GM12878 (cell line): Measurements from ENCODE around the gene ACVR1B. TPM values are rescaled to one million over a fixed set of nuclear protein-coding genes. Genes with fewer than 3 reads are reported as not detected.

Experiments used
- ATAC-seq: fragments of 200-7000 bp; cut with Tn5 transposase; 3 replicates; pipeline ENCODE4 v1.9.1; 2020; ENCODE audit warnings: mild to moderate bottlenecking, moderate library complexity
- BruUV-seq: library from RNA; stranded (reverse); fragments of 400-500 nt; replicated peaks from 2 replicates; lab custom pipeline; 2021; lab: Mats Ljungman, UMichigan
- CTCF ChIA-PET: fragments of 300-600 bp; sonication (Branson Sonifier 250); formaldehyde crosslinking; extraction: SDS; loops from one replicate; lab custom pipeline; 2021; ENCODE audit warnings: inconsistent platforms; lab: Yijun Ruan, JAX
- POLR2A ChIA-PET: fragments of 350-600 bp; formaldehyde crosslinking; extraction: SDS; loops from one replicate; lab custom pipeline; 2021; ENCODE audit warnings: inconsistent platforms; lab: Charles Lee
- RAD21 ChIA-PET: fragments of 300-600 bp; sonication (Branson Sonifier 250); formaldehyde crosslinking; loops from one replicate; lab custom pipeline; 2023; ENCODE audit warnings: antibody characterized with exemption; ENCODE audit not compliant: unreplicated experiment; lab: Charles Lee
- SMC1A ChIA-PET: fragments of 300-600 bp; sonication (Branson Sonifier 250); formaldehyde crosslinking; loops from one replicate; lab custom pipeline; 2023; ENCODE audit not compliant: unreplicated experiment, uncharacterized antibody; lab: Charles Lee
- DNase-seq: peaks from one replicate; pipeline ENCODE4 v3.0.0-alpha.2; 2011; ENCODE audit warnings: low read depth, low spot score
- FAIRE-seq: peaks from 3 replicates; lab custom pipeline; 2011; peaks lifted over from hg19 to GRCh38; lab: Jason Lieb, UNC
- H2AFZ ChIP-seq: 2 replicates; pipeline ENCODE4 v1.6.0; 2011; ENCODE audit warnings: low read depth, low read length, control low read depth; ENCODE audit not compliant: control insufficient read depth
- H3K27ac ChIP-seq: 2 replicates; pipeline ENCODE4 v1.5.1; 2011; ENCODE audit warnings: control low read depth; ENCODE audit not compliant: control insufficient read depth, insufficient read depth
- H3K27me3 ChIP-seq, 2 experiments: replicated peaks in 1 of 2; 2 replicates each; pipeline versions ENCODE4 v1.6.0 to v1.6.1; 2011; ENCODE audit warnings: low read length in 1 of 2; ENCODE audit not compliant: control insufficient read depth in 2 of 2, insufficient read depth in 2 of 2
- H3K36me3 ChIP-seq, 2 experiments: 2 replicates each; pipeline ENCODE4 v1.5.1; 2011; ENCODE audit warnings: low read length in 1 of 2; ENCODE audit not compliant: control insufficient read depth in 2 of 2, insufficient read depth in 2 of 2
- H3K4me1 ChIP-seq: 2 replicates; pipeline ENCODE4 v1.6.1; 2011; ENCODE audit warnings: mild to moderate bottlenecking, low read length, moderate library complexity, mixed read lengths; ENCODE audit not compliant: control insufficient read depth, insufficient read depth
- H3K4me2 ChIP-seq: 2 replicates; pipeline ENCODE4 v1.6.0; 2011; ENCODE audit warnings: control low read depth; ENCODE audit not compliant: control insufficient read depth, insufficient read depth
- H3K4me3 ChIP-seq: fragments of 200-600 bp; sonication (generic); 2 replicates; pipeline ENCODE4 v1.5.1; 2016
- H3K79me2 ChIP-seq: 2 replicates; pipeline ENCODE4 v1.6.0; 2011; ENCODE audit warnings: low read length; ENCODE audit not compliant: control insufficient read depth, insufficient read depth
- H3K9ac ChIP-seq: 2 replicates; pipeline ENCODE4 v1.8.0; 2011; ENCODE audit warnings: low read length, control low read depth, mixed read lengths; ENCODE audit not compliant: control insufficient read depth, insufficient read depth
- H3K9me3 ChIP-seq: replicated peaks from 3 replicates; pipeline ENCODE4 v1.5.1; 2011; ENCODE audit warnings: mild to moderate bottlenecking, low read length; ENCODE audit not compliant: control insufficient read depth, insufficient read depth
- H4K20me1 ChIP-seq: 2 replicates; pipeline ENCODE4 v1.6.0; 2011; ENCODE audit not compliant: control insufficient read depth, insufficient read depth
- ATF7 ChIP-seq: fragments of 450-650 bp; IDR thresholded peaks from 2 replicates; pipeline ENCODE4 v1.6.1; 2016; ENCODE audit warnings: low read depth, mild to moderate bottlenecking
- CHD1 ChIP-seq: IDR thresholded peaks from 2 replicates; pipeline ENCODE4 v1.6.1; 2012; ENCODE audit warnings: low read depth, low read length, improper control_type of control experiment
- ETV6 ChIP-seq, 2 experiments: fragments of 450-650 bp in 1 of 2; IDR thresholded peaks in 1 of 2; conservative IDR thresholded peaks in 1 of 2; 2 replicates each; pipeline ENCODE4 v1.6.1; 2014; ENCODE audit warnings: antibody characterized with exemption in 1 of 2, borderline replicate concordance in 1 of 2, low read depth in 1 of 2, mild to moderate bottlenecking in 1 of 2, moderate library complexity in 1 of 2
- FOS ChIP-seq: IDR thresholded peaks from 3 replicates; pipeline ENCODE4 v1.6.1; 2011; ENCODE audit warnings: borderline replicate concordance; ENCODE audit not compliant: insufficient read length; ENCODE audit errors: extremely low read depth
- GATAD2B ChIP-seq: fragments of 450-650 bp; conservative IDR thresholded peaks from 2 replicates; pipeline ENCODE4 v1.6.1; 2017; ENCODE audit warnings: low read depth, mild to moderate bottlenecking, moderate library complexity
- HDGF ChIP-seq: fragments of 450-650 bp; IDR thresholded peaks from 2 replicates; pipeline ENCODE4 v1.6.1; 2016; ENCODE audit warnings: antibody characterized with exemption
- MYC ChIP-seq: IDR thresholded peaks from 2 replicates; pipeline ENCODE4 v1.6.1; 2011; ENCODE audit warnings: mild to moderate bottlenecking, low read length, moderate library complexity, inconsistent platforms; ENCODE audit not compliant: insufficient read depth, insufficient replicate concordance, insufficient read length, severe bottlenecking
- NR2F1 ChIP-seq: fragments of 450-650 bp; conservative IDR thresholded peaks from 2 replicates; pipeline ENCODE4 v1.6.1; 2017; ENCODE audit warnings: mild to moderate bottlenecking
- PML ChIP-seq: IDR thresholded peaks from 2 replicates; pipeline ENCODE4 v1.6.1; 2012; ENCODE audit warnings: low read length, inconsistent platforms
- SP1 ChIP-seq: IDR thresholded peaks from one replicate; pipeline ENCODE4 v1.6.1; 2011; ENCODE audit warnings: low read depth, low read length
- WGBS: methylation state at CpG from one replicate; pipeline ENCODE4 v1.1.6; 2016; ENCODE audit warnings: low lambda C conversion rate; ENCODE audit not compliant: insufficient replicate concordance, insufficient coverage; ENCODE audit errors: missing lambda C conversion rate; 5-methylcytosine and 5-hydroxymethylcytosine counted together
- in situ Hi-C: fragments of 300-500 bp; cut with MboI; formaldehyde crosslinking; loops from 9 replicates; pipeline ENCODE4 v1.14.3; 2018; ENCODE audit warnings: mixed read lengths
- intact Hi-C: fragments of 100-400 bp; cut with micrococcal nuclease; formaldehyde crosslinking; loops from one replicate; pipeline ENCODE4 v1.14.2; 2022; ENCODE audit not compliant: unreplicated experiment
- polyA plus RNA-seq, 11 experiments: library from polyadenylated mRNA; depleted of rRNA in 4 of 11; unstranded in 6 of 11; stranded (reverse) in 5 of 11; fragments of >200 nt; fragmentation: Nextera tagmentation in 4 of 11; fragmentation: Illumina TruSeq in 1 of 11; extraction: Ambion mirVana in 4 of 11; extraction: Trizol in 1 of 11; gene quantifications; 1 replicate in 1 of 11; 2 replicates in 10 of 11; pipeline versions ENCODE4 v1.2.1 to v1.2.3, GENCODE V29; 2011 to 2016; ENCODE audit warnings: inconsistent platforms in 2 of 11, missing spikeins in 2 of 11, low read depth in 1 of 11
- total RNA-seq, 4 experiments: library from RNA; depleted of rRNA in 3 of 4; stranded (reverse); fragments of >200 nt in 3 of 4; fragmentation: Illumina TruSeq in 1 of 4; extraction: Trizol in 1 of 4; gene quantifications; 2 replicates each; pipeline versions ENCODE4 v1.2.1 to v1.2.3, GENCODE V29; 2013 to 2021
- TF ChIP-seq, protein P1 (sequence below): fragments of 450-650 bp; formaldehyde crosslinking; IDR thresholded peaks from 2 replicates; pipeline ENCODE4 v1.4.0; 2022; ENCODE audit warnings: mild to moderate bottlenecking, moderate library complexity
- TF ChIP-seq, protein P2 (sequence below): IDR thresholded peaks from 2 replicates; pipeline ENCODE4 v1.6.1; 2012; ENCODE audit warnings: low read depth, low read length, improper control_type of control experiment

ACVR1B gene
- total and polyA plus RNA-seq, 10 of the 15 experiments (the other 5 are each of a cell fraction or from before 2014, with no cell fraction given): 0.02 to 0.69 (median 0.16) TPM; not detected in 2

DNA sequence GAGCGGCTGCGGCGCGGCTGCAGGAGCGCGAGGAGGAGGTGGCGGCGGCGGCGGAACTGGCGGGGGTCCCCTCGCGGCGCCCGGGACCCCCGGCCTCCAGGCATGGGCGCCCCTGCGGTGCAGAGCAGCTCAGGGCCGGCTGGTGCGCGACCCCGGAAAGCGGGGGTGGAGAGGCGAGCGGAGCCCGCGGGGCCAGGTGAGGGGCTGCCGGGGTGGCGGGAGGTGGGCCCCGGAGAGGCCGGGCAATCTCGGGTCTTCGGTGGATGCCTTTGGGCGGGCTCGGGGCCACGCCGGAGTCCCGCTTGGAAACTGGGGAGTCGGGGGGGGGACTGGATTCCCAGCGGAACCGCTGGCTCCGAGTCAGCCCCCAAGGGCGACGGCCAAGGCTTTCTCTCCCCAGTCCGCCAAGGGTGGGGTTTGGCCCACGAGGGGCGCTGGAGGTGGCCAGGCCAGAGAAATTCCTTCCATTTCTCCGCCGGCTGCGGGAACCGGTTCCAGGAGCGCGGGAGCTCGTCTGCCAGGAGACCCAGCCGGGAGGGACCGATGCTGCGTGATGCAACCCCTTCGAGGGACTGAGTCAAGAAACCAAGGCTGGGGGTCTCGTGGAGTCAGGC lies 85.9 kb downstream of the ACVR1B start (continued):
- 0 out of 2 replicates have a peak, but pooled peaks have one; percentile 18 for TF ChIP-seq GATAD2B
- 0 out of 2 replicates have a peak, but pooled peaks have one; percentile 21 for TF ChIP-seq NR2F1
- no peak for TF ChIP-seq ATF7
- TF ChIP-seq, protein P1, sequence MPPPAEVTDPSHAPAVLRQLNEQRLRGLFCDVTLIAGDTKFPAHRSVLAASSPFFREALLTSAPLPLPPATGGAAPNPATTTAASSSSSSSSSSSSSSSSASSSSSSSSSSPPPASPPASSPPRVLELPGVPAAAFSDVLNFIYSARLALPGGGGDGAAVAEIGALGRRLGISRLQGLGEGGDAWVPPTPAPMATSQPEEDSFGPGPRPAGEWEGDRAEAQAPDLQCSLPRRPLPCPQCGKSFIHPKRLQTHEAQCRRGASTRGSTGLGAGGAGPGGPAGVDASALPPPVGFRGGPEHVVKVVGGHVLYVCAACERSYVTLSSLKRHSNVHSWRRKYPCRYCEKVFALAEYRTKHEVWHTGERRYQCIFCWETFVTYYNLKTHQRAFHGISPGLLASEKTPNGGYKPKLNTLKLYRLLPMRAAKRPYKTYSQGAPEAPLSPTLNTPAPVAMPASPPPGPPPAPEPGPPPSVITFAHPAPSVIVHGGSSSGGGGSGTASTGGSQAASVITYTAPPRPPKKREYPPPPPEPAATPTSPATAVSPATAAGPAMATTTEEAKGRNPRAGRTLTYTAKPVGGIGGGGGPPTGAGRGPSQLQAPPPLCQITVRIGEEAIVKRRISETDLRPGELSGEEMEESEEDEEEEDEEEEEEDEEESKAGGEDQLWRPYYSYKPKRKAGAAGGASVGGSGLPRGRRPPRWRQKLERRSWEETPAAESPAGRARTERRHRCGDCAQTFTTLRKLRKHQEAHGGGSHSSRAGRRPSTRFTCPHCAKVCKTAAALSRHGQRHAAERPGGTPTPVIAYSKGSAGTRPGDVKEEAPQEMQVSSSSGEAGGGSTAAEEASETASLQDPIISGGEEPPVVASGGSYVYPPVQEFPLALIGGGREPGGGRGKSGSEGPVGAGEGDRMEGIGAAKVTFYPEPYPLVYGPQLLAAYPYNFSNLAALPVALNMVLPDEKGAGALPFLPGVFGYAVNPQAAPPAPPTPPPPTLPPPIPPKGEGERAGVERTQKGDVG (CRISPR knock-in tag): no peak
- TF ChIP-seq, protein P2, sequence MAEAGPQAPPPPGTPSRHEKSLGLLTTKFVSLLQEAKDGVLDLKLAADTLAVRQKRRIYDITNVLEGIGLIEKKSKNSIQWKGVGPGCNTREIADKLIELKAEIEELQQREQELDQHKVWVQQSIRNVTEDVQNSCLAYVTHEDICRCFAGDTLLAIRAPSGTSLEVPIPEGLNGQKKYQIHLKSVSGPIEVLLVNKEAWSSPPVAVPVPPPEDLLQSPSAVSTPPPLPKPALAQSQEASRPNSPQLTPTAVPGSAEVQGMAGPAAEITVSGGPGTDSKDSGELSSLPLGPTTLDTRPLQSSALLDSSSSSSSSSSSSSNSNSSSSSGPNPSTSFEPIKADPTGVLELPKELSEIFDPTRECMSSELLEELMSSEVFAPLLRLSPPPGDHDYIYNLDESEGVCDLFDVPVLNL: no peak

DNA sequence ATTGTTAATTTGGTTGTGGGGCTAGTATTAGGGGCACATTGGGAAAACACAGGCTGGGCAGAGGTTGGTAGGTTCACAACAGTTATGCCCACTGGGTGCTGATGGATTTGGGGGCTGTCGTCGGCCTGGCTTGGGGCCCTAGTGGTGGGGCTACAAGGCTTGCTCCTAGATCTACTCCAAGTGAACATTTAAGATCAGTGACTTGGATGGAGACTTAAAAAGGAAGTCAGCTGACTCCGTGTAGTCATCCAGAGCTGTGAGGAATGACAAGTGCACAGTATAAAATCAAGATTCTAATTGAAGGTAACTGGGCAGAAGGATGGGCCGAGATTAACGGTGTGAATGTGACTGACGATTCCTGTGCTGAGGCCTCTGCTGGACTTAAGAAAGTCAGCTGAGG lies 86.9 kb downstream of the ACVR1B start:
- no peak overlapping the region for H3K27ac ChIP-seq
- SMC1A ChIA-PET: interaction anchor here (0.8 to 2.3 kb wide), 5 partner anchors 11 to 83 kb away, joined by 3 to 8 read pairs (median 4); no protein-coding TSS in a partner anchor
- BruUV-seq: TSS peak; percentile 55
- H3K9me3 ChIP-seq: no peaks in the 10 kb centered on the region
- H3K4me1 ChIP-seq: peaks cover 22% of the 10 kb centered on the region
- H3K27me3 ChIP-seq: no peaks in the 10 kb centered on the region; a peak in 1 of 4 replicates
- intact Hi-C loops: no loop called here
- H4K20me1 ChIP-seq: no peaks in the 10 kb centered on the region
- H3K4me2 ChIP-seq: no peak overlapping the region
- POLR2A ChIA-PET: interaction anchor here (0.7 to 1.5 kb wide), 3 partner anchors 9 to 205 kb away, joined by 3 to 5 read pairs (median 4); no protein-coding TSS in a partner anchor
- no peak for FAIRE-seq
- H3K4me3 ChIP-seq: no peak overlapping the region
- in situ Hi-C loops: no loop called here
- no peak for DNase-seq
- H3K9ac ChIP-seq: no peak overlapping the region; the same call in 1 of the 2 replicates
- RAD21 ChIA-PET: interaction anchor here (2.1 kb wide), 1 partner anchor 13 kb away, joined by 8 read pairs; the partner anchor contains the start of gene NR4A1
- CTCF ChIA-PET: interaction anchor here (0.8 to 4.2 kb wide), 6 partner anchors 9 to 84 kb away, joined by 3 to 36 read pairs (median 4); partner anchors contain the start of gene ATG101
- no peak for ATAC-seq
- no peak overlapping the region for H2AFZ ChIP-seq
- WGBS: 64% methylated on average over 6 of the region's 6 CpGs
- no peaks in the 10 kb centered on the region for H3K79me2 ChIP-seq
- H3K36me3 ChIP-seq: no peaks in the 10 kb centered on the region
- TF ChIP-seq FOS (no peak), HDGF (no peak), MYC (no peak), CHD1 (no peak), ETV6 (conservative IDR thresholded peaks at IDR 0.05 in 1 of 2, IDR thresholded peaks at IDR 0.05 in 1 of 2; ENCODE audit: borderline replicate concordance in 1 of 2, low read depth in 1 of 2) (no peak), PML (no peak), SP1 (no peak), NR2F1 (no peak)
- TF ChIP-seq, protein P1 (CRISPR knock-in tag): no peak
